ENCODE data around the gene TBX10. TPM values are rescaled to one million over a fixed set of nuclear protein-coding genes. Genes with fewer than 3 reads are reported as not detected.
A peak's percentile ranks its signal among the peaks of the same experiment; 100 is the strongest.
"Not testable (repeated sequence)": the region's sequence is repeated elsewhere in the genome, so short reads cannot be mapped to it uniquely, and the experiment has no call there.

TBX10 gene
- polyA plus RNA-seq, 3 donors, result 0.06 to 0.09 TPM; not detected in 1

DNA sequence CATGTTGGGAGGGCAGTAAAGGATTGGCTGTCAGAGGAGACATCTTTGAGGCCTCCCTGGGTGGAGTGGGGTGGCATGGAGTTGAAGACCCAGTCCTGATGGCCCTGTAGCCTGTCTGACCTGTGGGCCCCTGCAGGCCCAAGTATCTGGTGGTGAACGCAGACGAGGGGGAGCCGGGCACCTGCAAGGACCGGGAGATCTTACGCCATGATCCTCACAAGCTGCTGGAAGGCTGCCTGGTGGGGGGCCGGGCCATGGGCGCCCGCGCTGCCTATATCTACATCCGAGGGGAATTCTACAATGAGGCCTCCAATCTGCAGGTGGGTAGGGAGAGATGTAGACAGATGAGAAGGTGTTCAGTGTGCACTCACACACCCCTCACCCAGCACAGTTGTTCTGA is 30.2 kb downstream of the TBX10 start:
- no peak for DNase-seq (ENCODE audit: extremely low read depth in 1 of 11, low read depth in 9 of 11, low spot score in 4 of 11)

DNA sequence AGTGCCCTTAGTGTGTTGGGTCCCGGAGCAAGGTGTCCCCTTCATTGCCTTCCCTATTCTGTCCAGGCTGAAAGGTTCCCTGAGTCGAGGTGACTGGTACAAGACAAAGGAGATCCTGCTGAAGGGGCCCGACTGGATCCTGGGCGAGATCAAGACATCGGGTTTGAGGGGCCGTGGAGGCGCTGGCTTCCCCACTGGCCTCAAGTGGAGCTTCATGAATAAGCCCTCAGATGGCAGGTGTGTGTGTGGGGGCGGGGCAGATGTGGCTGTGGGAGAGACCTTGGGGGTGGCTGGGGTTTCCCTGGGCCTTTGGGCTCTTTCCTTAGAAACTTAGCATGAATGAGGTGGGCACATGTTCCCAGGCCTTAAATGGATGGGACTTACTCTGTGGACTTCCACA is 31.1 kb downstream of the TBX10 start:
- no peak for DNase-seq (ENCODE audit: extremely low read depth in 1 of 11, low read depth in 9 of 11, low spot score in 4 of 11)

DNA sequence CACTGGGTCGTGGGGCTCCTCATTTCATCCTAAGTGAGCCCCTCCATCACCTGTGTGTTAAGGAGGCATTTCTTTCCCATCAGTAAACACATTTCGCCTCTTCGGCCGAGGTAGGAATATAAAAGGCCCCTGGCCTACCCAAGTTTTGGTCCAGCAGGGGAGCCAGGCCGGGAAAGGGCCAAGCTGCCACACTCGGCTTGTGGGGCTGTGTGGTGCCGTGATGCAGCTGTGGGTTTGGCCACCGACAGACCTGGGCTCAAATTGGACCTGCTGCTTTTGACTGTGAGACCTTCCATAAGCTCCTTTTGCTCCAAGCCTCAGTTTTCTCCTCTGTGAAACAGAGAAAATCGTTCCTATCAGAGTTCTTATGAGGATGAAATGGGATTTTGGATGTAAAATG is 32.1 kb downstream of the TBX10 start:
- DNase-seq (ENCODE audit: extremely low read depth in 1 of 11, low read depth in 9 of 11, low spot score in 4 of 11), result no peak

DNA sequence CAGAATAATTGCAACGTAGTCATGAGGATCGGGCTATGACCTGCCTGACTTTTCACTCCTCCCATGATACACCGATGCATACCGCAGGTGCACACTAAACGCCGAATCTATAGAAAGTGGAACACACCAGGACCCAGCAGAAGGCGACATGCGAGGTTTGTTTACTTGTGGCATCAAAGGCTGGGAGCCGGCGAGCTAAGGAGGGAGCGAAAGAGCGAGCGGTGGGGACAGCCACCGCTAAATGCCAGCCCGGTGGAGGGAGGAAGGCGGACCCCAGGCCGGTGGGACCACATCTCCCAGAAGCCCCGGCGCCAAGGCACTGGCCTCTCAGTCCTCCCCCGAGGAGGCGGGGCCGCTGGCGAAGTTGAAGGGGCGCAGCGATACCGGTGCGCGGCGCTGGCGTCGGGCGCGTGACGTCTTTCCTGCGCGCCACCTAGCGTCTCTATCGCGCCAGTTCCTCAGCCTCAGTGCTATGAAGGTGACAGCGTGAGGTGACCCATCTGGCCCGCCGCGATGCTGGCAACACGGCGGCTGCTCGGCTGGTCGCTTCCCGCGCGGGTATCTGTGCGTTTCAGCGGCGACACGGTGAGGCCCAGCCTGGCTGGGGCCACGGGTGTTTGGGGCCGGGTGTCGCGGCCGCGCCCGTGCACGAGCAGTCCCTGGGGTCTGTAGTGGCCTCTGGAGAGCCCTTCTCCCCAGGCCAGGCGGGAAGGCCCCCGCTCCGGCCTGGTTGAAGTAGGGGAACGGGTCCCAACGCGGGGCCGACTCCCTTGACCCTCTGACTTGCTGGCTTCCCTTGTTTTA is 32.9 kb downstream of the TBX10 start, which contains the start of gene NDUFV1:
Gene NDUFV1, plus strand, starts transcription at position 445 of the 804 bp plus-strand sequence. Its CDS starts 69 bp downstream, at position 514.
- DNase-seq (ENCODE audit: extremely low read depth in 1 of 11, low read depth in 9 of 11, low spot score in 4 of 11), result peak in 10 of 11 donors; percentile 88 to 97 (median 94)

DNA sequence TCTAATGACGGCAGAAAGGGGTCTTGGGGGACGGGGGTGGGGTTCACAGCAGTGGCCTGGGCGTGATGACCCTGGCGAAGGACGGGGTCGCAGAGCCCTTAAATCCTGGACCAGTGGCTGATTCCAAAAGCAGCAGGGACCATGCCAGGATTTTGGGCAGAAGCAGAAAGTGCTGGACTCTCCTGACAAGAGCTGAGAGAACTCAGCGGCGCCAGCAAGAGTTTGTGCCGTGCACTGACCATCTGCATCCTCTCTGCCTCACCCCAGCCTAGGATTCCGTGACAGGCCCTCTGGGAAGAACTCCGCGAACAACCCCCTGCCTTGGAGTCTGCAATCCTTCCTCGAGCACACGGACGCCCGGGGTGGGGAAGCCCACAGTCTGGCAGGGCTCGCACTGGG is 33.5 kb downstream of the TBX10 start:
- DNase-seq (ENCODE audit: extremely low read depth in 1 of 11, low read depth in 9 of 11, low spot score in 4 of 11), result no peak

DNA sequence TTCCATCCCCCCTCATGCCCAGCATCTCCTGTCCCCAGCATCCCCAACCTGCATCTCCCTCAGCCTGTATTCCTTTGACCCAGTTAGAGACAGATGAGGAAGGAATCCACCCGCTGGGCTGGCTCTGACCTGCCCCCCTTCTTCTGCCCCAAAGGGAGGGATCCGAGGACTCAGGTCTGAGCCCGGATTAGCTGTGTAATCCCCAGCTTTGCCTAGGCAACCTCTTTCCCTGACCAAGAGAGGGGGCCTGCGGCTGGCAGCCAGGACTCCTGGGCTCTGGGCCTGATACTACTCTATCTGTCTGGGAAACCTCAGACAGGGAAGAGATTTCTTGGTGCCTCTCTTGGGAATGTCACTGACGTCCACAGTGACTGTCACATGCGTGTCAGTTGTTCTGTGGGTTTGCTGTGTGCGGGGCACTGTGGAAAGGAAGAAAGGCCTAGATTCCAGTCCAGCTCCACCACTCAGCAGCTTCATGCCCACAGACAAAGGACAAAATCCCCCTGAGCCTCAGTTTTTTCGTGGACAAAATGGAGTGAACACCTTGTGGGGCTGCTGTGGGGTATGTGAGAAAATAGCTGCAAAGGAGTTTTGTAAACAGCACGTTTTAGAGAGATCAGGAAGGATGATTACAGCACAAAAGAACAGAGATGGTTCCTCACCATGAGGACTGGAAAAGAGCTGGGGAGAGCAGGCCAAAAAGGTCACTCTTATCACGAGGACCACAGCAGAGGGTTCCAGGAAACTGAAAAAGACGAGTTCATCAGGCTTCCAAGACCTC is 34.1 kb downstream of the TBX10 start:
- no peak for DNase-seq (ENCODE audit: extremely low read depth in 1 of 11, low read depth in 9 of 11, low spot score in 4 of 11)

DNA sequence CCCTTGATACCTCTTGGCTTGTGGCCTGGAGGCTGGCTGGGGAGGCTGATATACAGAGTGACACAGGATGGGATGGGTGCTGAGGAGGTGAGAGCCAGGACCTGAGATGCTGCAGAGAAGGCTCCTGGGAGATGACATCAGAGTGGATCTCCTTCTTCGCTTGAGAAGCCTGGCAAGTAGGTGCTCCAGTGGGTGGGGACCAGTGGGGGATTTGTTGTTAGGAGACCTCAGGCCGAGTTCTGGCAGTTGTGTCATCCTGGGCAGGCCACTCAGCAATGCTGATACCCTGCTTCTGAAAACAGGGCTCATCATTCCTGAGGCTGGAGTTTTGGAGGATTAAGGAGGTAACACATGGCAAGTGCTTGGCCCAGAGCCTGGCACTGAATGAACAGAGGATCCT is 34.7 kb downstream of the TBX10 start:
- DNase-seq (ENCODE audit: extremely low read depth in 1 of 11, low read depth in 9 of 11, low spot score in 4 of 11), result no peak

DNA sequence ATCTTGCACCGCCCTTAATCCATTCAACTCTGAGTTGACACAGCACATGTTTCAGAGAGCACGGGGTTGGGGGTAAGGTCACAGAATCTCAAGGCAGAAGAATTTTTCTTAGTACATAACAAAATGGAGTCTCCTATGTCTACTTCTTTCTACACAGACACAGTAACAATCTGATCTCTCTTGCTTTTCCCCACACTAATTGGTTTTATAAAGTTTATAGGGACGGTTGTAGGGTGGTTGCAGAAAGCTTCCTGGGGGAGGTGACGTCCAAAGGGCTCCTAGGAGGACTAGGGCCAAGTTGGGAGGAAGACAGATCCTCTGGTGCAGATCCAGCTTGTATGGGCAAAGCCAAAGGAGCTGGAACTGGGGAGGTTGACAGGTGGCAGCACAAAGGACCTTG is 35.4 kb downstream of the TBX10 start:
- DNase-seq (ENCODE audit: extremely low read depth in 1 of 11, low read depth in 9 of 11, low spot score in 4 of 11), result not testable (repeated sequence)

DNA sequence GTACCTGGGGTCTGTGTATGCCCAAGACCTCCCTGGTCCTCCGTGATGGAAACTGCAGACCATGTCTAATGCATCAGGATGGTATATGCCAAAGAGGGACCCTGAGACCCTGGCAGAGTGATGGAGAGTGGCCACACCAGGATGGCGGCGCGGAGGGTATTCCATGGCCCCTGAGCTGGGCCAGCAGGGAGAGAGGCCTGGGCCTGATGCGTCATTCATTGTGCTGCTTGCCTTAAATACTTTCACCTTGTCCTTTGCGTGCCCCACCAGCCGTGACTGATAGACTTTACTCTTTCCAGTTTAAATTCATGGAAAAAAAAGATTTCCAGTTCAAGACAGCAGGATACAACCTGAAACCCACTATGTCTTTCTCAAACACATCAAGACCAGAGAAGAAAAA is 38.5 kb downstream of the TBX10 start:
- DNase-seq (ENCODE audit: extremely low read depth in 1 of 11, low read depth in 9 of 11, low spot score in 4 of 11), result no peak

DNA sequence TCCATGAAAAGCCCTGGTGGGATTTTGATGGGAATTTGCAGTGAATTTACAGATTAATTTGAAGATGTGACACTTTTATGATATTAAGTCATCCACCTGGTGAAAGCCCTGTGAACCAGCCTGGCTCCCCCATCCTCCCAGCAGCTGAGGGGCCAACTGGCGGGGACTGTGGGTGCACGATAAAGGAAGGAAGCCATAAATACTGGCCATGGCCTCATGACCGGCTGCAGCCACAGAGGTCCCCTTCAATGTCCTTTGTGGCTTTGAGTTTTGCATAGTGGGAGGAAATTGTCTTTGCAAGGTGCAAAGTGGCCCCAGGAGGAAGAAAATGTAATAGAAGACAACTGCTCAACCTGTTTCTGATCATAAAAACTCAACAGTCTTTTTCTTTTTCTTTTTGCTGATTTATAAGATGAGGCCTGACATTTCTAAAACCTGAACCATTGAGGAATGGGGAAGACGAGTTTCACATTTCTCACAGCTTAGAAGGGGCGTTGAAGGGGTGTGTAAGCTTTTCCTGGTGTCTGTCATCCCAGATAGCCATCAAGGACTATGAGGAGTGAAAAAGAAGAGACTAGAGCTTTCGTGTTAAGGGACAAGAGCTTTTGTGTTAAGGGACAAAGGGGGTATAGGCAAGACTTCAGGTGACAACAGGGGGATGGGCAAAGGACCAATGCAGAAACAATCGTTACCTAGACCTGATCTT is 39.1 kb downstream of the TBX10 start:
- DNase-seq (ENCODE audit: extremely low read depth in 1 of 11, low read depth in 9 of 11, low spot score in 4 of 11), result no peak

DNA sequence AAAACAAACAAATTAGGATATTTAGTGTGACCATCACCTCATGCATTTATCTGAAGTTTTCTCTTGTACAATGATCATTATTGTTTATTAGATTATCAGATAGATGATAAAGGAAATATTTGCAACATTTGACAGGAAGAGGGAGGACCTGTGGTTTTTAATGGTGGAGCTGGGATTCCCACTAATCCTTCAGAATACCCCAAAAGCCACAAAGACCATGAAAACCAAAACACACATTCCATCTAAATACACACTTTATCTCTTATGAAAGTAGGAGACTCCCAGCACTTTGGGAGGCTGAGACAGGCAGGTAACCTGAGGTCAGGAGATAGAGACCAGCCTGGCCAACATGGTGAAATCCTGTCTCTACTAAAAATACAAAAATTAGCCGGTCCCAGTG is 40.4 kb downstream of the TBX10 start:
- no peak for DNase-seq (ENCODE audit: extremely low read depth in 1 of 11, low read depth in 9 of 11, low spot score in 4 of 11)

DNA sequence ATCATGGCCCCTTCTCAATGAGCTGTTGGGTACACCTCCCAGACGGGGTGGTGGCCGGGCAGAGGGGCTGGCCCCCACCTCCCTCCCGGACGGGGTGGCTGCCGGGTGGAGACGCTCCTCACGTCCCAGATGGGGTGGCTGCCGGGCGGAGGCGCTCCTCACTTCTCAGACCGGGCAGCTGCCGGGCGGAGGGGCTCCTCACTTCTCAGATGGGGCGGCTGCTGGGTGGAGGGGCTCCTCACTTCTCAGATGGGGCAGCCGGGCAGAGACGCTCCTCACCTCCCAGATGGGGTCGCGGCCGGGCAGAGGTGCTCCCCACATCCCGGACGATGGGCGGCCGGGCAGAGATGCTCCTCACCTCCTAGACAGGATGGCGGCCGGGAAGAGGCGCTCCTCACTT is 41.6 kb downstream of the TBX10 start:
- DNase-seq (ENCODE audit: extremely low read depth in 1 of 11, low read depth in 9 of 11, low spot score in 4 of 11), result not testable (repeated sequence)

DNA sequence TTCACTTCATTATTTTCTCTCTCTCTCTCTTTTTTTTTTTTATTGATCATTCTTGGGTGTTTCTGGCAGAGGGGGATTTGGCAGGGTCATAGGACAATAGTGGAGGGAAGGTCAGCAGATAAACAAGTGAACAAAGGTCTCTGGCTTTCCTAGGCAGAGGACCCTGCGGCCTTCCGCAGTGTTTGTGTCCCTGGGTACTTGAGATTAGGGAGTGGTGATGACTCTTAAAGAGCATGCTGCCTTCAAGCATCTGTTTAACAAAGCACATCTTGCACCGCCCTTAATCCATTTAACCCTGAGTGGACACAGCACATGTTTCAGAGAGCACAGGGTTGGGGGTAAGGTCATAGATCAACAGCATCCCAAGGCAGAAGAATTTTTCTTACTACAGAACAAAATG is 42.1 kb downstream of the TBX10 start:
- not testable (repeated sequence) for DNase-seq (ENCODE audit: extremely low read depth in 1 of 11, low read depth in 9 of 11, low spot score in 4 of 11)

DNA sequence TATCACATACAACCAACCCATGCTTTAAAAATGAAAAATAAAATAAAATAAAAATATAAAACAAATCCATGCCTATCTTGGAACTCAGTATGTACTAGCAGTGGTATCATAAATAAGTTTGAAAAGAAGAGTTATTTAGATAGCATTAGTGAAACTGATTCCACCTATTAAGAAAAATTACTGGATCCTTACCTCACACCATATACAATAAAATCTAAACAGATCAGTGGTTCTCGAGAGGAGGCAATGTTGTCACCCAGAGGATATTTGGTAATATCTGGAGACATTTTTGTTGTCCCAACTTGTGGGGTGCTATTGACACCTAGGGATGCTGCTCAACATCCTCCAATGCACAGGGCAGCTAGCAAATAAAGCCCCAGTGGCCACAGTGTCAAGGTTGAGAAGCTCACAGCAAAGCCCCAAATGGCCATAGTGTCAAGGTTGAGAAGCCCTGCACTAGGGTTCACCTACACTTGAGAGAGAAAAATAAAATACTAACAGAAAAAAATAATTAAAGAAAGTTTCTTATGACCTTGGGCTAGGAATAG is 42.7 kb downstream of the TBX10 start:
- no peak for DNase-seq (ENCODE audit: extremely low read depth in 1 of 11, low read depth in 9 of 11, low spot score in 4 of 11)

DNA sequence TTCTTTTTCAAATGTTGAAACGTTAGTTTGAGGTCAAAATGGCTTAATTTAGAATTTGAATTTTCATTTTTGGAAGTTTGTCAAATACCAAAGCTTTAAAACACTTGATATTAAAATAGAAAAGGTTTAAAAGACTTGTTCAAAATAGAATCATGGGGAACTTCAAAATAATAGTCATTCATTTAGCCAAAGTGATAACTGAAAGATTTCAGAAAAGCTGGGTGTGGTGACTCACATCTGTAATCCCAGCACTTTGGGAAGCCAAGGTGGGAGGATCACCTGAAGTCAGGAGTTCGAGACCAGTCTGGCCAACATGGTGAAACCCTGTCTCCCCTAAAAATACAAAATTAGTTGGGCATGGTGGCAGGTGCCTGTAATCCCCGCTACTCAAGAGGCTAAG is 45.1 kb downstream of the TBX10 start:
- no peak for DNase-seq (ENCODE audit: extremely low read depth in 1 of 11, low read depth in 9 of 11, low spot score in 4 of 11)

DNA sequence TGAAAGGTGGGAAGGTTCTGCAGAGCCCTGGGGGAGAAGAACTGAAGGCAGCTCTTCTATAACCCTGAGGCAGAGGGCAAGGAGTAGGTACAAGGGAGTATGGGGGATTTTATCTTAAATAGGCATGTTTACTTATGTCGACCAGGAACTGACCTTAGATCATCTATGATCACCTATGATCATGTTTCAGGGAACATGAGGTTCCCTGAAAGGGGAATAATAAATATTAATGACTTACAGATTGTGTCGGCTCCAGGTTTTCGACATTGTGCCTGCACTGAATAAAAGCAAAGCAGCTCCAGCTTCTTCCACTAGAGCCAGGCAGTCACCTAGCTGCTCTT is 46.0 kb downstream of the TBX10 start:
- no peak for DNase-seq (ENCODE audit: extremely low read depth in 1 of 11, low read depth in 9 of 11, low spot score in 4 of 11)

DNA sequence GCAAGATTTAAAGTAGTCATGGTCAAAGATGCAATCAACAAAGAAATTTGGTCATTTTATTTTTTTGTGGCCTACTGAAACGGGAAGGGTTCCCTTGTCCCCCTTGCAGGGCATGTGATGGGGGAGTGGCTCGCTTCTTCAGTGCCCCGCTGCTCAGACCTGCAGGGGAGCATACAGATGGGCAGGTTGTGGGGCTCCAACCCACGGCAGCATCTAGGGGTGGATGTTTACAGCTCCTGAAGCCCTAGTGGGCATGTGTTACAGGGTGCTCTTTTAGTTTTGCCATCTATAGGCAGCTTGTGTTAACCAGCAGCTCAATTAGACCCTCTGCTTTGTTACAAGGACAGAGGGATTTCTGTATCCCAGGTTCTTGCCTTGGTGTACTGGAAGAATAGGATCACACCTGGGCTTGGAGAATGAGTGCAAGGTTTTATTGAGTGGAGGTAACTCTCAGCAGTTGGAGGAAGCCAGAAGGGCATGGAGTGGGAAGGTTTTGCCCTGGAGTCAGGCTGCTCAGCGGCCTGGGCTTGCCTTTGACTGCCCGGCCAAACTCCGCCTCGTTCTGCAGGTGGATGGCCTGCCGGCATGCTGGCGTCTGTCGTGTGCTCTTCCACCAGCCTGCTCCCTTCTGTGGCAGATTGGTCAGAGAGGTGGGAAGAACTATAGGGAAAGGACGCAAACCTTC is 46.5 kb downstream of the TBX10 start:
- DNase-seq (ENCODE audit: extremely low read depth in 1 of 11, low read depth in 9 of 11, low spot score in 4 of 11), result no peak

DNA sequence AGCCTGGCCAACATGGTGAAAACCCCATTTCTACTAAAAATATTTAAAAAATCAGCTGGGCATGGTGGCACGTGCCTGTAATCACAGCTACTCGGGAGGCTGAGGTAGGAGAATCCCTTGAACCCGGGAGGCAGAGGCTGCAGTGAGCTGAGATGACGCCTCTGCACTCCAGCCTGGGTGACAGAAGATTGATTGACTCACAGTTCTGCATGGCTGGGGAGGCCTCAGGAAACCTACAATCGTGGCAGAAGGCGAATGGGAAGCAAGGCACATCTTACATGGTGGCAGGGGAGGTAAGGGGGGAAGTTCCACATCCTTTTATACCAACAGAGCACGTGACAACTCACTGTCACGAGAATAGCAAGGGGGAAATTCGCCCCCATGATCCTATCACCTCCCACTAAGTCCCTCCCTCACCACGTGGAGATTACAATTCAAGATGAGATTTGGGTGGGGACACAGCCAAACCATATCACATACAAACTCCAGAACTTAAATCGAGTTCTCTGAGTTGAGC is 50.6 kb downstream of the TBX10 start:
- DNase-seq (ENCODE audit: extremely low read depth in 1 of 11, low read depth in 9 of 11, low spot score in 4 of 11), result not testable (repeated sequence)

DNA sequence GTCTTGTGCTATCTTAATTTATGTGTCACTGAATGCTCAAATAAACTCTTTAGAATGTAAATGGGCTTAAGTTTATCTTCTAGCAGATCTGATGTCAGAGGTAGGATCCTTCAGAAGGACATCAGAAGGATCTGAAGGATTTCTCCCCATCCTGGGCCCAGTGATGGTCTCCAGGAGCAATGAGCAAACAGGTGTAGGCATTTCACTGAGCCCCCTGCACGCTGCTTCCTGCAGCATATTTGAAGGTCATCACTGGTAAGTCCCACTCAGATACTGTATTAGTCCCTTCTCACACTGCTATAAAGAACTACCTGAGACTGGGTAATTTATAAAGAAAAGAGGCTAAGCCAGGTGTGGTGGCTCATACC is 51.4 kb downstream of the TBX10 start:
- DNase-seq (ENCODE audit: extremely low read depth in 1 of 11, low read depth in 9 of 11, low spot score in 4 of 11), result no peak
